ENCODE measurements around the gene PDLIM5.

Gene PDLIM5

GRCh38 chr4:94500685-94501084 is 48.9 kb downstream of the PDLIM5 start:
- Histone ChIP-seq H4K20me1 (ENCODE audit: control insufficient read depth, insufficient read depth, low read depth, low read length) (no peaks in the 10 kb centered on the region), H3K27me3 (ENCODE audit: control insufficient read depth, low read length) (no peaks in the 10 kb centered on the region), H3K79me2 (ENCODE audit: control insufficient read depth, low read length) (no peaks in the 10 kb centered on the region), H3K36me3 (ENCODE audit: control insufficient read depth, low read length) (no peaks in the 10 kb centered on the region), H3K4me3 (ENCODE audit: low read length) (no peak overlapping the region), H3K4me1 (ENCODE audit: control insufficient read depth, low read length) (no peaks in the 10 kb centered on the region), H3F3A (ENCODE audit: control insufficient read depth, insufficient read depth) (no peaks in the 10 kb centered on the region), H3K27ac (ENCODE audit: low read depth, low read length) (no peak overlapping the region), H3K9me2 (replicated peaks; ENCODE audit: control insufficient read depth, low read length) (no peaks in the 10 kb centered on the region), H3K4me2 (ENCODE audit: low read length) (no peak overlapping the region), H3K9me3 (ENCODE audit: control insufficient read depth, insufficient read depth, low read length) (no peaks in the 10 kb centered on the region)
- TF ChIP-seq CTCF (IDR thresholded peaks at IDR 0.05; ENCODE audit: low read depth, low read length, poor library complexity, severe bottlenecking) = no peak
- no peak for TF ChIP-seq EZH2phosphoT487 (IDR thresholded peaks at IDR 0.05; ENCODE audit: borderline replicate concordance, low read length)

- H3K79me2 ChIP-seq (ENCODE audit: control insufficient read depth, low read length) = no peaks in the 10 kb centered on the region
Observed at GRCh38 chr4:94504545-94504944, 52.8 kb downstream of the PDLIM5 start.

GRCh38 chr4:94506822-94507221 is 55.1 kb downstream of the PDLIM5 start:
- Histone ChIP-seq H3K27me3 (ENCODE audit: control insufficient read depth, low read length) (no peaks in the 10 kb centered on the region), H3K9me3 (ENCODE audit: control insufficient read depth, insufficient read depth, low read length) (no peaks in the 10 kb centered on the region), H3K27ac (ENCODE audit: low read depth, low read length) (no peak overlapping the region), H3K36me3 (ENCODE audit: control insufficient read depth, low read length) (no peaks in the 10 kb centered on the region), H3K4me1 (ENCODE audit: control insufficient read depth, low read length) (no peaks in the 10 kb centered on the region), H3K4me3 (ENCODE audit: low read length) (no peak overlapping the region), H4K20me1 (ENCODE audit: control insufficient read depth, insufficient read depth, low read depth, low read length) (no peaks in the 10 kb centered on the region), H3K4me2 (ENCODE audit: low read length) (no peak overlapping the region), H3K9me2 (replicated peaks; ENCODE audit: control insufficient read depth, low read length) (no peaks in the 10 kb centered on the region), H3F3A (ENCODE audit: control insufficient read depth, insufficient read depth) (no peaks in the 10 kb centered on the region), H3K79me2 (ENCODE audit: control insufficient read depth, low read length) (no peaks in the 10 kb centered on the region)
- TF ChIP-seq CTCF (IDR thresholded peaks at IDR 0.05; ENCODE audit: low read depth, low read length, poor library complexity, severe bottlenecking) (no peak), EZH2phosphoT487 (IDR thresholded peaks at IDR 0.05; ENCODE audit: borderline replicate concordance, low read length) (no peak)

More at GRCh38 chr4:94504545-94504944, 52.8 kb downstream of the PDLIM5 start:
- no peak for TF ChIP-seq EZH2phosphoT487 (IDR thresholded peaks at IDR 0.05; ENCODE audit: borderline replicate concordance, low read length)
- TF ChIP-seq CTCF (IDR thresholded peaks at IDR 0.05; ENCODE audit: low read depth, low read length, poor library complexity, severe bottlenecking) = no peak
- Histone ChIP-seq H3K4me2 (ENCODE audit: low read length) (no peak overlapping the region), H3K9me3 (ENCODE audit: control insufficient read depth, insufficient read depth, low read length) (no peaks in the 10 kb centered on the region), H3K4me3 (ENCODE audit: low read length) (no peak overlapping the region), H3K9me2 (replicated peaks; ENCODE audit: control insufficient read depth, low read length) (no peaks in the 10 kb centered on the region), H3K4me1 (ENCODE audit: control insufficient read depth, low read length) (no peaks in the 10 kb centered on the region), H3K36me3 (ENCODE audit: control insufficient read depth, low read length) (no peaks in the 10 kb centered on the region), H3F3A (ENCODE audit: control insufficient read depth, insufficient read depth) (no peaks in the 10 kb centered on the region), H4K20me1 (ENCODE audit: control insufficient read depth, insufficient read depth, low read depth, low read length) (no peaks in the 10 kb centered on the region), H3K27ac (ENCODE audit: low read depth, low read length) (no peak overlapping the region), H3K27me3 (ENCODE audit: control insufficient read depth, low read length) (no peaks in the 10 kb centered on the region)

- no peak overlapping the region for H3K27ac ChIP-seq (ENCODE audit: low read depth, low read length)
- H3K36me3 ChIP-seq (ENCODE audit: control insufficient read depth, low read length) = no peaks in the 10 kb centered on the region
- no peaks in the 10 kb centered on the region for H3F3A ChIP-seq (ENCODE audit: control insufficient read depth, insufficient read depth)
- no peaks in the 10 kb centered on the region for H3K9me3 ChIP-seq (ENCODE audit: control insufficient read depth, insufficient read depth, low read length)
- no peaks in the 10 kb centered on the region for H3K79me2 ChIP-seq (ENCODE audit: control insufficient read depth, low read length)
- no peak overlapping the region for H3K4me3 ChIP-seq (ENCODE audit: low read length)
- no peak overlapping the region for H3K4me2 ChIP-seq (ENCODE audit: low read length)
- no peaks in the 10 kb centered on the region for H3K4me1 ChIP-seq (ENCODE audit: control insufficient read depth, low read length)
- no peaks in the 10 kb centered on the region for H3K27me3 ChIP-seq (ENCODE audit: control insufficient read depth, low read length)
- TF ChIP-seq EZH2phosphoT487 (IDR thresholded peaks at IDR 0.05; ENCODE audit: borderline replicate concordance, low read length) (no peak), CTCF (IDR thresholded peaks at IDR 0.05; ENCODE audit: low read depth, low read length, poor library complexity, severe bottlenecking) (no peak)
- H3K9me2 ChIP-seq (replicated peaks; ENCODE audit: control insufficient read depth, low read length) = no peaks in the 10 kb centered on the region
- H4K20me1 ChIP-seq (ENCODE audit: control insufficient read depth, insufficient read depth, low read depth, low read length) = no peaks in the 10 kb centered on the region
Observed at GRCh38 chr4:94507281-94507680, 55.5 kb downstream of the PDLIM5 start.
